A549 (cell line): ENCODE data around the gene TNKS2. TPM values are rescaled to one million over a fixed set of nuclear protein-coding genes. Genes with fewer than 3 reads are reported as not detected.

Experiments used
- ATAC-seq, 2 experiments: fragments of 200-7000 bp in 1 of 2; fragments of >200 bp in 1 of 2; cut with Nextera tagmentation in 1 of 2; cut with Tn5 transposase in 1 of 2; 3 replicates each; pipeline versions ENCODE4 v1.8.0 to v1.9.1; 2018 to 2020; ENCODE audit warnings: mild to moderate bottlenecking in 1 of 2, moderate library complexity in 1 of 2
- CTCF ChIA-PET: fragments of 300-600 bp; sonication (Branson Sonifier 250); formaldehyde crosslinking; extraction: SDS; loops from one replicate; lab custom pipeline; 2021; ENCODE audit warnings: antibody characterized with exemption, inconsistent platforms; lab: Yijun Ruan, JAX
- POLR2A ChIA-PET: fragments of 350-600 bp; formaldehyde crosslinking; extraction: SDS; loops from one replicate; lab custom pipeline; 2021; ENCODE audit warnings: antibody characterized with exemption, inconsistent platforms; lab: Yijun Ruan, JAX
- DNase-seq, 2 experiments: peaks; one replicate each; pipeline versions ENCODE4 v3.0.0 to v3.0.0-alpha.2; 2011 to 2016; ENCODE audit warnings: low read depth in 1 of 2, low spot score in 1 of 2
- FAIRE-seq: peaks from 2 replicates; lab custom pipeline; 2011; peaks lifted over from hg19 to GRCh38; lab: Jason Lieb, UNC
- H3K27ac ChIP-seq, 2 experiments: fragments of >200 bp; sonication (Bioruptor Twin); formaldehyde crosslinking; 3 replicates each; pipeline ENCODE4 v1.5.1; 2016 to 2017
- H3K4me1 ChIP-seq: fragments of >200 bp; sonication (Bioruptor Twin); formaldehyde crosslinking; 3 replicates; pipeline ENCODE4 v1.6.1; 2016
- H3K4me2 ChIP-seq: fragments of >200 bp; sonication (Bioruptor Twin); formaldehyde crosslinking; 3 replicates; pipeline ENCODE4 v1.6.1; 2016
- H3K4me3 ChIP-seq: fragments of >200 bp; sonication (Bioruptor Twin); formaldehyde crosslinking; 3 replicates; pipeline ENCODE4 v1.5.1; 2016
- H3K9me3 ChIP-seq: fragments of >200 bp; sonication (Bioruptor Twin); formaldehyde crosslinking; 3 replicates; pipeline ENCODE4 v1.6.1; 2016
- BCL3 ChIP-seq: fragments of >200 bp; sonication (Bioruptor Twin); formaldehyde crosslinking; IDR thresholded peaks from 3 replicates; pipeline ENCODE4 v1.6.1; 2016
- BHLHE40 ChIP-seq: IDR thresholded peaks from 2 replicates; pipeline ENCODE4 v1.6.1; 2012; ENCODE audit warnings: low read depth, low read length, inconsistent platforms
- CBX8 ChIP-seq: fragments of 200-600 bp; sonication (generic); IDR thresholded peaks from 2 replicates; pipeline ENCODE4 v1.6.1; 2016
- CEBPB ChIP-seq, 2 experiments: fragments of >200 bp in 1 of 2; sonication (Bioruptor Twin) in 1 of 2; formaldehyde crosslinking in 1 of 2; IDR thresholded peaks; 2 replicates each; pipeline ENCODE4 v1.6.1; 2012 to 2016
- CHD4 ChIP-seq: fragments of 200-600 bp; sonication (generic); IDR thresholded peaks from 2 replicates; pipeline ENCODE4 v1.6.1; 2016; ENCODE audit warnings: antibody characterized with exemption, mild to moderate bottlenecking, borderline replicate concordance
- CTCF ChIP-seq: fragments of >200 bp; sonication (Bioruptor Twin); formaldehyde crosslinking; IDR thresholded peaks from 3 replicates; pipeline ENCODE4 v1.5.1; 2016
- ELK1 ChIP-seq: fragments of 150-350 bp; IDR thresholded peaks from 2 replicates; pipeline ENCODE4 v1.6.1; 2014; ENCODE audit warnings: low read depth, mild to moderate bottlenecking, low read length
- ESRRA ChIP-seq: fragments of 150-350 bp; IDR thresholded peaks from 2 replicates; pipeline ENCODE4 v1.6.1; 2014; ENCODE audit warnings: mild to moderate bottlenecking, low read length, borderline replicate concordance
- FOSL2 ChIP-seq, 2 experiments: fragments of 450-650 bp in 1 of 2; fragments of >200 bp in 1 of 2; sonication (Bioruptor Twin) in 1 of 2; formaldehyde crosslinking; IDR thresholded peaks; 2 replicates each; pipeline versions ENCODE4 v1.5.0 to v1.6.1; 2016 to 2020; ENCODE audit warnings: mild to moderate bottlenecking in 1 of 2, moderate library complexity in 1 of 2
- FOXS1 ChIP-seq: fragments of 250-450 bp; sonication (Bioruptor Pico); IDR thresholded peaks from 2 replicates; pipeline ENCODE4 v1.5.0; 2020; ENCODE audit warnings: mild to moderate bottlenecking, moderate library complexity
- GATA3 ChIP-seq: IDR thresholded peaks from 2 replicates; pipeline ENCODE4 v1.6.1; 2012; ENCODE audit warnings: borderline replicate concordance
- HES2 ChIP-seq: fragments of >200 bp; sonication (Bioruptor Twin); formaldehyde crosslinking; IDR thresholded peaks from 2 replicates; pipeline ENCODE4 v1.6.1; 2016
- HOXA7 ChIP-seq: fragments of 250-450 bp; sonication (Bioruptor Pico); IDR thresholded peaks from 2 replicates; pipeline ENCODE4 v1.5.0; 2020; ENCODE audit warnings: mild to moderate bottlenecking, moderate library complexity
- HOXB13 ChIP-seq: fragments of 250-450 bp; sonication (Bioruptor Pico); IDR thresholded peaks from 2 replicates; pipeline ENCODE4 v1.5.0; 2020; ENCODE audit warnings: low read depth, mild to moderate bottlenecking, moderate library complexity
- JUN ChIP-seq, 2 experiments: fragments of >200 bp; sonication (Bioruptor Twin); formaldehyde crosslinking; IDR thresholded peaks; 2 replicates in 1 of 2; 3 replicates in 1 of 2; pipeline ENCODE4 v1.6.1; 2016 to 2017
- JUNB ChIP-seq: fragments of >200 bp; sonication (Bioruptor Twin); formaldehyde crosslinking; IDR thresholded peaks from 2 replicates; pipeline ENCODE4 v1.6.1; 2016
- NPAS2 ChIP-seq: fragments of 250-450 bp; sonication (Bioruptor Pico); IDR thresholded peaks from 2 replicates; pipeline ENCODE4 v1.8.0; 2022; ENCODE audit warnings: mild to moderate bottlenecking, moderate library complexity, borderline replicate concordance
- NR3C1 ChIP-seq: fragments of >200 bp; sonication (Bioruptor Twin); formaldehyde crosslinking; IDR thresholded peaks from 3 replicates; pipeline ENCODE4 v1.6.1; 2017
- PHF8 ChIP-seq: fragments of 200-600 bp; sonication (generic); IDR thresholded peaks from 2 replicates; pipeline ENCODE4 v1.6.1; 2016; ENCODE audit warnings: low read depth, mild to moderate bottlenecking, antibody characterized with exemption, moderate library complexity, borderline replicate concordance
- POLR2A ChIP-seq: IDR thresholded peaks from 2 replicates; pipeline ENCODE4 v1.6.1; 2012; ENCODE audit warnings: mild to moderate bottlenecking, low read length
- RAD21 ChIP-seq, 2 experiments: fragments of >200 bp in 1 of 2; sonication (Bioruptor Twin) in 1 of 2; formaldehyde crosslinking in 1 of 2; IDR thresholded peaks in 1 of 2; conservative IDR thresholded peaks in 1 of 2; 2 replicates in 1 of 2; 3 replicates in 1 of 2; pipeline ENCODE4 v1.6.1; 2012 to 2018; ENCODE audit warnings: inconsistent platforms in 1 of 2
- RARB ChIP-seq: fragments of 250-450 bp; sonication (Bioruptor Pico); IDR thresholded peaks from 2 replicates; pipeline ENCODE4 v1.8.0; 2021; ENCODE audit warnings: mild to moderate bottlenecking, moderate library complexity
- RNF2 ChIP-seq: fragments of 200-600 bp; sonication (generic); IDR thresholded peaks from 2 replicates; pipeline ENCODE4 v1.6.1; 2016; ENCODE audit warnings: low read depth, mild to moderate bottlenecking, antibody characterized with exemption, moderate library complexity, borderline replicate concordance
- SMC3 ChIP-seq: fragments of >200 bp; sonication (Bioruptor Twin); formaldehyde crosslinking; IDR thresholded peaks from 3 replicates; pipeline ENCODE4 v1.6.1; 2018; ENCODE audit warnings: inconsistent platforms
- SREBF2 ChIP-seq: fragments of 450-650 bp; IDR thresholded peaks from 2 replicates; pipeline ENCODE4 v1.6.1; 2014; ENCODE audit warnings: mild to moderate bottlenecking, moderate library complexity
- ZC3H11A ChIP-seq: fragments of 450-650 bp; IDR thresholded peaks from 2 replicates; pipeline ENCODE4 v1.6.1; 2014; ENCODE audit warnings: antibody characterized with exemption, mild to moderate bottlenecking
- ZFP36 ChIP-seq: fragments of 450-650 bp; IDR thresholded peaks from 2 replicates; pipeline ENCODE4 v1.6.1; 2014; ENCODE audit warnings: borderline replicate concordance; ENCODE audit not compliant: partially characterized antibody
- ZNF302 ChIP-seq: fragments of 250-450 bp; sonication (Bioruptor Pico); IDR thresholded peaks from 2 replicates; pipeline ENCODE4 v1.9.0; 2021; ENCODE audit warnings: inconsistent platforms, mild to moderate bottlenecking, moderate library complexity
- WGBS: methylation state at CpG from one replicate; pipeline ENCODE4 v1.1.6; 2017; ENCODE audit errors: missing lambda C conversion rate; 5-methylcytosine and 5-hydroxymethylcytosine counted together
- polyA plus RNA-seq, 4 experiments: library from polyadenylated mRNA; depleted of rRNA in 3 of 4; stranded (reverse); fragments of >200 nt; fragmentation: RNase III in 1 of 4; extraction: RNeasy Plus Mini Kit Qiagen cat#74134 plus additional on column Dnase treatment in 1 of 4; gene quantifications; 2 replicates in 3 of 4; 3 replicates in 1 of 4; pipeline ENCODE4 v1.2.3, GENCODE V29; 2011 to 2017

Gene TNKS2
- polyA plus RNA-seq, 2 of the 4 experiments (the other 2 are of a cell fraction): 20.6 to 45.3 TPM

GRCh38 chr10:91776266-91776665 is 22.0 kb upstream of the TNKS2 start:
- 75% methylated on average over 3 of the region's 3 CpGs for WGBS
- CTCF ChIA-PET: interaction anchor here (0.8 to 1.7 kb wide), 3 partner anchors 9 to 136 kb away, joined by 3 to 5 read pairs (median 3); no protein-coding TSS in a partner anchor
- H3K27ac ChIP-seq: no peak overlapping the region
- DNase-seq: no peak
- POLR2A ChIA-PET: no interaction called here
- no peaks in the 10 kb centered on the region for H3K9me3 ChIP-seq
- no peaks in the 10 kb centered on the region for H3K4me1 ChIP-seq
- no peak for FAIRE-seq
- no peak overlapping the region for H3K4me2 ChIP-seq
- H3K4me3 ChIP-seq: no peak overlapping the region
- TF ChIP-seq RNF2 (no peak), ZC3H11A (no peak), BHLHE40 (no peak), CHD4 (no peak), SREBF2 (no peak), GATA3 (no peak), HOXB13 (CRISPR knock-in tag) (no peak), FOSL2 (IDR thresholded peaks at IDR 0.05) (no peak), FOSL2 (CRISPR knock-in tag; IDR thresholded peaks at IDR 0.05) (no peak), FOXS1 (CRISPR knock-in tag) (no peak), CBX8 (no peak), PHF8 (no peak), CEBPB (IDR thresholded peaks at IDR 0.05) (no peak), ZFP36 (no peak), ELK1 (no peak), ZNF302 (no peak), POLR2A (no peak)
- no peak for ATAC-seq

GRCh38 chr10:91778485-91778884 is 19.7 kb upstream of the TNKS2 start:
- Histone ChIP-seq H3K4me3 (no peak overlapping the region), H3K4me2 (no peak overlapping the region), H3K9me3 (no peaks in the 10 kb centered on the region), H3K27ac (no peak overlapping the region), H3K4me1 (no peaks in the 10 kb centered on the region)
- ChIA-PET POLR2A (no interaction called here), CTCF (no interaction called here)
- DNase-seq: no peak
- no peak for FAIRE-seq
- ATAC-seq: no peak
- no peak for TF ChIP-seq JUNB
- TF ChIP-seq RARB (CRISPR knock-in tag): no peak
- TF ChIP-seq ZFP36: no peak
- no peak for TF ChIP-seq CHD4
- TF ChIP-seq GATA3: no peak
- TF ChIP-seq SMC3: no peak
- no peak for TF ChIP-seq CTCF
- no peak for TF ChIP-seq HOXA7
- TF ChIP-seq BHLHE40: no peak
- TF ChIP-seq ESRRA: no peak
- no peak for TF ChIP-seq JUN (IDR thresholded peaks at IDR 0.05)
- TF ChIP-seq BCL3: no peak
- TF ChIP-seq NPAS2 (CRISPR knock-in tag): no peak
- no peak for TF ChIP-seq RAD21 (conservative IDR thresholded peaks at IDR 0.05 in 1 of 2, IDR thresholded peaks at IDR 0.05 in 1 of 2)
- no peak for TF ChIP-seq HES2
- TF ChIP-seq SREBF2: no peak
- TF ChIP-seq NR3C1: no peak
- TF ChIP-seq FOXS1 (CRISPR knock-in tag): no peak
- 78% methylated on average over 1 of the region's 1 CpG for WGBS
